A549 (cell line): ENCODE results near the gene ZDHHC23.

Experiments
- BHLHE40 ChIP-seq: IDR thresholded peaks from 2 replicates; pipeline ENCODE4 v1.6.1; 2012; ENCODE audit warnings: low read depth, low read length, inconsistent platforms
- EHMT2 ChIP-seq: fragments of 200-600 bp; sonication (generic); IDR thresholded peaks from 2 replicates; pipeline ENCODE4 v1.6.1; 2016; ENCODE audit warnings: antibody characterized with exemption, low read depth, mild to moderate bottlenecking, moderate library complexity
- EP300 ChIP-seq, 2 experiments: fragments of >200 bp; sonication (Bioruptor Twin); formaldehyde crosslinking; IDR thresholded peaks; 2 replicates in 1 of 2; 3 replicates in 1 of 2; pipeline ENCODE4 v1.6.1; 2016 to 2017
- GATA3 ChIP-seq: IDR thresholded peaks from 2 replicates; pipeline ENCODE4 v1.6.1; 2012; ENCODE audit warnings: borderline replicate concordance
- POLR2A ChIP-seq: IDR thresholded peaks from 2 replicates; pipeline ENCODE4 v1.6.1; 2012; ENCODE audit warnings: mild to moderate bottlenecking, low read length
- SMC3 ChIP-seq: fragments of >200 bp; sonication (Bioruptor Twin); formaldehyde crosslinking; IDR thresholded peaks from 3 replicates; pipeline ENCODE4 v1.6.1; 2018; ENCODE audit warnings: inconsistent platforms
- TF ChIP-seq, protein P1 (sequence below): fragments of 150-350 bp; IDR thresholded peaks from 2 replicates; pipeline ENCODE4 v1.6.1; 2014; ENCODE audit warnings: low read depth, mild to moderate bottlenecking, low read length
- TF ChIP-seq, protein P2 (sequence below): fragments of >200 bp; sonication (Bioruptor Twin); formaldehyde crosslinking; IDR thresholded peaks from 3 replicates; pipeline ENCODE4 v1.5.1; 2016

DNA sequence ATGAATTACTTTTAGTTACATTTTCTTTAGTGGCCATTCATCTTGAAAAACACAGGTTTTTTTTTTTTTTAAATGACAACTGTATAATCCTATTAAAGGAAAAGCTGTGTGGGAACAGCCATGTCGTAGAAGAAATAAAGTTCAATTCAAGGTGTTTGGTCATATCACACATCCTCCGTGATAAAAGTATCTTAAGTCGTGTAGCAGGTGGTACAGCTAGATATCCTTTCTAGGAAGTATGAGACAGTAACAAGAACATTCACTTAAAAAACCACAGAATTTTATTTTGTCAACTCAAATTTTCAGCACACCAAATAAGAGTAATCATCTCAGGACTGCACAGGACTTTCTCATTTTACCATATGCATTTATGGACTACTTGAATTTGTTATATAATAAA is 16.1 kb downstream of the ZDHHC23 start:
- TF ChIP-seq, protein P1, sequence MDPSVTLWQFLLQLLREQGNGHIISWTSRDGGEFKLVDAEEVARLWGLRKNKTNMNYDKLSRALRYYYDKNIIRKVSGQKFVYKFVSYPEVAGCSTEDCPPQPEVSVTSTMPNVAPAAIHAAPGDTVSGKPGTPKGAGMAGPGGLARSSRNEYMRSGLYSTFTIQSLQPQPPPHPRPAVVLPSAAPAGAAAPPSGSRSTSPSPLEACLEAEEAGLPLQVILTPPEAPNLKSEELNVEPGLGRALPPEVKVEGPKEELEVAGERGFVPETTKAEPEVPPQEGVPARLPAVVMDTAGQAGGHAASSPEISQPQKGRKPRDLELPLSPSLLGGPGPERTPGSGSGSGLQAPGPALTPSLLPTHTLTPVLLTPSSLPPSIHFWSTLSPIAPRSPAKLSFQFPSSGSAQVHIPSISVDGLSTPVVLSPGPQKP = no peak
- TF ChIP-seq EP300 (IDR thresholded peaks at IDR 0.05) (no peak), BHLHE40 (no peak), SMC3 (no peak), GATA3 (no peak), POLR2A (no peak), EHMT2 (no peak)
- TF ChIP-seq, protein P2, sequence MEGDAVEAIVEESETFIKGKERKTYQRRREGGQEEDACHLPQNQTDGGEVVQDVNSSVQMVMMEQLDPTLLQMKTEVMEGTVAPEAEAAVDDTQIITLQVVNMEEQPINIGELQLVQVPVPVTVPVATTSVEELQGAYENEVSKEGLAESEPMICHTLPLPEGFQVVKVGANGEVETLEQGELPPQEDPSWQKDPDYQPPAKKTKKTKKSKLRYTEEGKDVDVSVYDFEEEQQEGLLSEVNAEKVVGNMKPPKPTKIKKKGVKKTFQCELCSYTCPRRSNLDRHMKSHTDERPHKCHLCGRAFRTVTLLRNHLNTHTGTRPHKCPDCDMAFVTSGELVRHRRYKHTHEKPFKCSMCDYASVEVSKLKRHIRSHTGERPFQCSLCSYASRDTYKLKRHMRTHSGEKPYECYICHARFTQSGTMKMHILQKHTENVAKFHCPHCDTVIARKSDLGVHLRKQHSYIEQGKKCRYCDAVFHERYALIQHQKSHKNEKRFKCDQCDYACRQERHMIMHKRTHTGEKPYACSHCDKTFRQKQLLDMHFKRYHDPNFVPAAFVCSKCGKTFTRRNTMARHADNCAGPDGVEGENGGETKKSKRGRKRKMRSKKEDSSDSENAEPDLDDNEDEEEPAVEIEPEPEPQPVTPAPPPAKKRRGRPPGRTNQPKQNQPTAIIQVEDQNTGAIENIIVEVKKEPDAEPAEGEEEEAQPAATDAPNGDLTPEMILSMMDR = no peak
